ENCODE data around the gene SBNO2. TPM values are rescaled to one million over a fixed set of nuclear protein-coding genes. Genes with fewer than 3 reads are reported as not detected.

The SBNO2 gene
- total and polyA plus RNA-seq, 9 of the 15 experiments (the other 6 are each of a cell fraction or from before 2014, with no cell fraction given), result 0.01 to 46.2 (median 6.7) TPM

DNA sequence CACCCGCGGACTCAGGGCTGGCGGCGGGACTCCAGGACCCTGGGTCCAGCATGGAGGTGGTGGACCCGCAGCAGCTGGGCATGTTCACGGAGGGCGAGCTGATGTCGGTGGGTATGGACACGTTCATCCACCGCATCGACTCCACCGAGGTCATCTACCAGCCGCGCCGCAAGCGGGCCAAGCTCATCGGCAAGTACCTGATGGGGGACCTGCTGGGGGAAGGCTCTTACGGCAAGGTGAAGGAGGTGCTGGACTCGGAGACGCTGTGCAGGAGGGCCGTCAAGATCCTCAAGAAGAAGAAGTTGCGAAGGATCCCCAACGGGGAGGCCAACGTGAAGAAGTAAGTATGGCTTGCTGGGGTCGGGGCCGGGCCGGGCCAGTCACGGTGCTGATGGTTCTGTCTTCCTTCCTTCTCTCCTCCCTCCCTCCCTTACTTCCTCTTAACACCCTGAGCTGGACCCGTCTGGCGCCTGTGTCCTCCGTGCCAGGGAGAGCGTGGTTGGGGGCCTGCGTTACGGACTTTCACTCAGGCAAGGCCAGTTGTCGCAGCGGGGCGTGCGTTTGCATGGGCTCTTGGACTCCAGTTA is 32.9 kb upstream of the SBNO2 start (continued):
- TF ChIP-seq, protein P1, sequence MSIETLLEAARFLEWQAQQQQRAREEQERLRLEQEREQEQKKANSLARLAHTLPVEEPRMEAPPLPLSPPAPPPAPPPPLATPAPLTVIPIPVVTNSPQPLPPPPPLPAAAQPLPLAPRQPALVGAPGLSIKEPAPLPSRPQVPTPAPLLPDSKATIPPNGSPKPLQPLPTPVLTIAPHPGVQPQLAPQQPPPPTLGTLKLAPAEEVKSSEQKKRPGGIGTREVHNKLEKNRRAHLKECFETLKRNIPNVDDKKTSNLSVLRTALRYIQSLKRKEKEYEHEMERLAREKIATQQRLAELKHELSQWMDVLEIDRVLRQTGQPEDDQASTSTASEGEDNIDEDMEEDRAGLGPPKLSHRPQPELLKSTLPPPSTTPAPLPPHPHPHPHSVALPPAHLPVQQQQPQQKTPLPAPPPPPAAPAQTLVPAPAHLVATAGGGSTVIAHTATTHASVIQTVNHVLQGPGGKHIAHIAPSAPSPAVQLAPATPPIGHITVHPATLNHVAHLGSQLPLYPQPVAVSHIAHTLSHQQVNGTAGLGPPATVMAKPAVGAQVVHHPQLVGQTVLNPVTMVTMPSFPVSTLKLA (conservative IDR thresholded peaks at IDR 0.05), result no peak

DNA sequence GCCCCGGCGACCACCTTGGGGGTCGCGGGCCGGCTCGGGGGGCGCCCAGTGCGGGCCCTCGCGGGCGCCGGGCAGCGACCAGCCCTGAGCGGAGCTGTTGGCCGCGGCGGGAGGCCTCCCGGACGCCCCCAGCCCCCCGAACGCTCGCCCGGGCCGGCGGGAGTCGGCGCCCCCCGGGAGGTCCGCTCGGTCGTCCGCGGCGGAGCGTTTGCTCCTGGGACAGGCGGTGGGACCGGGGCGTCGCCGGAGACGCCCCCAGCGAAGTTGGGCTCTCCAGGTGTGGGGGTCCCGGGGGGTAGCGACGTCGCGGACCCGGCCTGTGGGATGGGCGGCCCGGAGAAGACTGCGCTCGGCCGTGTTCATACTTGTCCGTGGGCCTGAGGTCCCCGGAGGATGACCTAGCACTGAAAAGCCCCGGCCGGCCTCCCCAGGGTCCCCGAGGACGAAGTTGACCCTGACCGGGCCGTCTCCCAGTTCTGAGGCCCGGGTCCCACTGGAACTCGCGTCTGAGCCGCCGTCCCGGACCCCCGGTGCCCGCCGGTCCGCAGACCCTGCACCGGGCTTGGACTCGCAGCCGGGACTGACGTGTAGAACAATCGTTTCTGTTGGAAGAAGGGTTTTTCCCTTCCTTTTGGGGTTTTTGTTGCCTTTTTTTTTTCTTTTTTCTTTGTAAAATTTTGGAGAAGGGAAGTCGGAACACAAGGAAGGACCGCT is 32.2 kb upstream of the SBNO2 start:
- DNase-seq (ENCODE audit: extremely low read depth in 1 of 4, low spot score in 3 of 4) (no peak), ATAC-seq (no peak), FAIRE-seq (no peak)
- 1% methylated on average over 32 of the region's 78 CpGs for WGBS (ENCODE audit: insufficient coverage, low coverage, missing lambda C conversion rate)
- H3K27me3 ChIP-seq (ENCODE audit: control insufficient read depth in 2 of 2, insufficient read depth in 2 of 2, low read length in 2 of 2), result no peaks in the 10 kb centered on the region
- peaks cover 53% of the 10 kb centered on the region for H3K79me2 ChIP-seq (ENCODE audit: control insufficient read depth, insufficient read depth, low read length)
- peak overlapping the region; percentile 83 for H3K4me3 ChIP-seq
- H3K36me3 ChIP-seq (ENCODE audit: control insufficient read depth, insufficient read depth, low read length), result peaks cover 32% of the 10 kb centered on the region; the same call in 2 of the 3 replicates
- H3K9ac ChIP-seq (ENCODE audit: insufficient read depth in 1 of 2, low read depth in 2 of 2, low read length in 2 of 2), result peak overlapping the region; percentile 81 to 96
- no peaks in the 10 kb centered on the region for H3K9me3 ChIP-seq (replicated peaks; ENCODE audit: control insufficient read depth, insufficient read depth, low read depth, low read length)
- CTCF ChIA-PET (ENCODE audit: low intra/inter-chr PET ratio), result interaction anchor here (0.6 kb wide), 1 partner anchor 282 kb away, joined by 3 read pairs; no protein-coding TSS in a partner anchor
- peak overlapping the region; percentile 91 for H3K27ac ChIP-seq (ENCODE audit: extremely low read depth, low read depth, low read length)
- H3K4me1 ChIP-seq (replicated peaks in 1 of 2; ENCODE audit: control insufficient read depth in 2 of 2, insufficient read depth in 2 of 2, low read length in 2 of 2), result peaks cover 44 to 80% of the 10 kb centered on the region in 2 experiments
- in situ Hi-C loops (cut with MboI), result no loop called here
- BruUV-seq (replicated peaks), result no TSS peak
- intact Hi-C loops (cut with micrococcal nuclease), result no loop called here
- POLR2A ChIA-PET, result no interaction called here
- H2AFZ ChIP-seq (ENCODE audit: low read depth, low read length), result no peak overlapping the region
- H3K4me2 ChIP-seq (ENCODE audit: insufficient read depth, low read length), result peak overlapping the region; percentile 96
- peaks cover 26% of the 10 kb centered on the region for H4K20me1 ChIP-seq (replicated peaks; ENCODE audit: control insufficient read depth, insufficient read depth, low read length)
- H3K9me1 ChIP-seq (ENCODE audit: control insufficient read depth, insufficient read depth, low read length), result peaks cover 8% of the 10 kb centered on the region
- TF ChIP-seq BHLHE40 (IDR thresholded peaks at IDR 0.05; ENCODE audit: low read length) (no peak), SRSF9 (IDR thresholded peaks at IDR 0.05; ENCODE audit: borderline replicate concordance, low read depth, low read length) (no peak), ATF7 (IDR thresholded peaks at IDR 0.05) (no peak), FOXK2 (conservative IDR thresholded peaks at IDR 0.05 in 1 of 2, IDR thresholded peaks at IDR 0.05 in 1 of 2; ENCODE audit: low read depth in 2 of 2) (no peak), TAF1 (IDR thresholded peaks at IDR 0.05; ENCODE audit: control insufficient read depth, extremely low read depth, insufficient read depth, low read length, severe bottlenecking) (peak; percentile 5)
- TF ChIP-seq, protein P2, sequence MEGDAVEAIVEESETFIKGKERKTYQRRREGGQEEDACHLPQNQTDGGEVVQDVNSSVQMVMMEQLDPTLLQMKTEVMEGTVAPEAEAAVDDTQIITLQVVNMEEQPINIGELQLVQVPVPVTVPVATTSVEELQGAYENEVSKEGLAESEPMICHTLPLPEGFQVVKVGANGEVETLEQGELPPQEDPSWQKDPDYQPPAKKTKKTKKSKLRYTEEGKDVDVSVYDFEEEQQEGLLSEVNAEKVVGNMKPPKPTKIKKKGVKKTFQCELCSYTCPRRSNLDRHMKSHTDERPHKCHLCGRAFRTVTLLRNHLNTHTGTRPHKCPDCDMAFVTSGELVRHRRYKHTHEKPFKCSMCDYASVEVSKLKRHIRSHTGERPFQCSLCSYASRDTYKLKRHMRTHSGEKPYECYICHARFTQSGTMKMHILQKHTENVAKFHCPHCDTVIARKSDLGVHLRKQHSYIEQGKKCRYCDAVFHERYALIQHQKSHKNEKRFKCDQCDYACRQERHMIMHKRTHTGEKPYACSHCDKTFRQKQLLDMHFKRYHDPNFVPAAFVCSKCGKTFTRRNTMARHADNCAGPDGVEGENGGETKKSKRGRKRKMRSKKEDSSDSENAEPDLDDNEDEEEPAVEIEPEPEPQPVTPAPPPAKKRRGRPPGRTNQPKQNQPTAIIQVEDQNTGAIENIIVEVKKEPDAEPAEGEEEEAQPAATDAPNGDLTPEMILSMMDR (IDR thresholded peaks at IDR 0.05 in 2 of 3, conservative IDR thresholded peaks at IDR 0.05 in 1 of 3; ENCODE audit: insufficient read depth in 2 of 3, low read depth in 1 of 3, low read length in 3 of 3), result no peak
- TF ChIP-seq, protein P3, sequence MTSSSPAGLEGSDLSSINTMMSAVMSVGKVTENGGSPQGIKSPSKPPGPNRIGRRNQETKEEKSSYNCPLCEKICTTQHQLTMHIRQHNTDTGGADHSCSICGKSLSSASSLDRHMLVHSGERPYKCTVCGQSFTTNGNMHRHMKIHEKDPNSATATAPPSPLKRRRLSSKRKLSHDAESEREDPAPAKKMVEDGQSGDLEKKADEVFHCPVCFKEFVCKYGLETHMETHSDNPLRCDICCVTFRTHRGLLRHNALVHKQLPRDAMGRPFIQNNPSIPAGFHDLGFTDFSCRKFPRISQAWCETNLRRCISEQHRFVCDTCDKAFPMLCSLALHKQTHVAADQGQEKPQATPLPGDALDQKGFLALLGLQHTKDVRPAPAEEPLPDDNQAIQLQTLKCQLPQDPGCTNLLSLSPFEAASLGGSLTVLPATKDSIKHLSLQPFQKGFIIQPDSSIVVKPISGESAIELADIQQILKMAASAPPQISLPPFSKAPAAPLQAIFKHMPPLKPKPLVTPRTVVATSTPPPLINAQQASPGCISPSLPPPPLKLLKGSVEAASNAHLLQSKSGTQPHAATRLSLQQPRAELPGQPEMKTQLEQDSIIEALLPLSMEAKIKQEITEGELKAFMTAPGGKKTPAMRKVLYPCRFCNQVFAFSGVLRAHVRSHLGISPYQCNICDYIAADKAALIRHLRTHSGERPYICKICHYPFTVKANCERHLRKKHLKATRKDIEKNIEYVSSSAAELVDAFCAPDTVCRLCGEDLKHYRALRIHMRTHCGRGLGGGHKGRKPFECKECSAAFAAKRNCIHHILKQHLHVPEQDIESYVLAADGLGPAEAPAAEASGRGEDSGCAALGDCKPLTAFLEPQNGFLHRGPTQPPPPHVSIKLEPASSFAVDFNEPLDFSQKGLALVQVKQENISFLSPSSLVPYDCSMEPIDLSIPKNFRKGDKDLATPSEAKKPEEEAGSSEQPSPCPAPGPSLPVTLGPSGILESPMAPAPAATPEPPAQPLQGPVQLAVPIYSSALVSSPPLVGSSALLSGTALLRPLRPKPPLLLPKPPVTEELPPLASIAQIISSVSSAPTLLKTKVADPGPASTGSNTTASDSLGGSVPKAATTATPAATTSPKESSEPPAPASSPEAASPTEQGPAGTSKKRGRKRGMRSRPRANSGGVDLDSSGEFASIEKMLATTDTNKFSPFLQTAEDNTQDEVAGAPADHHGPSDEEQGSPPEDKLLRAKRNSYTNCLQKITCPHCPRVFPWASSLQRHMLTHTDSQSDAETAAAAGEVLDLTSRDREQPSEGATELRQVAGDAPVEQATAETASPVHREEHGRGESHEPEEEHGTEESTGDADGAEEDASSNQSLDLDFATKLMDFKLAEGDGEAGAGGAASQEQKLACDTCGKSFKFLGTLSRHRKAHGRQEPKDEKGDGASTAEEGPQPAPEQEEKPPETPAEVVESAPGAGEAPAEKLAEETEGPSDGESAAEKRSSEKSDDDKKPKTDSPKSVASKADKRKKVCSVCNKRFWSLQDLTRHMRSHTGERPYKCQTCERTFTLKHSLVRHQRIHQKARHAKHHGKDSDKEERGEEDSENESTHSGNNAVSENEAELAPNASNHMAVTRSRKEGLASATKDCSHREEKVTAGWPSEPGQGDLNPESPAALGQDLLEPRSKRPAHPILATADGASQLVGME (CRISPR knock-in tag; IDR thresholded peaks at IDR 0.05), result no peak
